Neuronal stem cell (in vitro differentiated cells): ENCODE results near the gene DDC.

Source experiments
- DNase-seq: peaks from one replicate; pipeline ENCODE4 v3.0.0-alpha.2; 2013; ENCODE audit warnings: low spot score
- H2AFZ ChIP-seq: one replicate; pipeline ENCODE4 v1.6.1; 2013; ENCODE audit warnings: mild to moderate bottlenecking, low read length, inconsistent platforms
- H2AK5ac ChIP-seq: 2 replicates; pipeline ENCODE4 v1.6.1; 2013; ENCODE audit warnings: low read depth, mild to moderate bottlenecking, inconsistent platforms, low read length, moderate library complexity, mixed read lengths
- H2BK120ac ChIP-seq: 2 replicates; pipeline ENCODE4 v1.6.1; 2013; ENCODE audit warnings: low read depth, mild to moderate bottlenecking, inconsistent platforms, low read length, moderate library complexity, mixed read lengths
- H2BK12ac ChIP-seq: one replicate; pipeline ENCODE4 v1.6.1; 2013; ENCODE audit warnings: low read length, inconsistent platforms
- H2BK15ac ChIP-seq: 2 replicates; pipeline ENCODE4 v1.6.1; 2013; ENCODE audit warnings: mild to moderate bottlenecking, low read length, inconsistent platforms, mixed read lengths
- H2BK5ac ChIP-seq: one replicate; pipeline ENCODE4 v1.6.1; 2013; ENCODE audit warnings: inconsistent platforms, mild to moderate bottlenecking, low read length, moderate library complexity
- H3K14ac ChIP-seq: one replicate; pipeline ENCODE4 v1.6.1; 2013; ENCODE audit warnings: low read length, inconsistent platforms
- H3K18ac ChIP-seq: 2 replicates; pipeline ENCODE4 v1.6.1; 2013; ENCODE audit warnings: low read length, inconsistent platforms
- H3K23ac ChIP-seq: 2 replicates; pipeline ENCODE4 v1.6.1; 2013; ENCODE audit warnings: low read depth, mild to moderate bottlenecking, mixed read lengths, low read length, inconsistent platforms; ENCODE audit not compliant: poor library complexity
- H3K27ac ChIP-seq: replicated peaks from 3 replicates; pipeline ENCODE4 v1.5.1; 2013; ENCODE audit warnings: low read length, inconsistent platforms
- H3K27me3 ChIP-seq, 3 experiments: 2 replicates each; pipeline ENCODE4 v1.6.1; 2013; ENCODE audit warnings: low read length in 3 of 3, mild to moderate bottlenecking in 2 of 3, inconsistent platforms in 1 of 3, low read depth in 1 of 3, mixed read lengths in 1 of 3, moderate library complexity in 1 of 3; ENCODE audit not compliant: control insufficient read depth in 3 of 3, insufficient read depth in 3 of 3
- H3K36me3 ChIP-seq, 2 donors: replicated peaks in 1 of 2; 2 replicates each; pipeline ENCODE4 v1.6.1; 2013; ENCODE audit warnings: low read length in 2 of 2; ENCODE audit not compliant: control insufficient read depth in 2 of 2, insufficient read depth in 2 of 2
- H3K4ac ChIP-seq: 2 replicates; pipeline ENCODE4 v1.6.1; 2013; ENCODE audit warnings: inconsistent platforms, mild to moderate bottlenecking, low read length, moderate library complexity
- H3K4me1 ChIP-seq, 2 donors: 1 replicate in 1 of 2; 2 replicates in 1 of 2; pipeline ENCODE4 v1.6.1; 2013; ENCODE audit warnings: low read length in 2 of 2, low read depth in 1 of 2; ENCODE audit not compliant: control insufficient read depth in 2 of 2, insufficient read depth in 1 of 2
- H3K4me2 ChIP-seq: one replicate; pipeline ENCODE4 v1.6.1; 2013; ENCODE audit warnings: mild to moderate bottlenecking, low read length, inconsistent platforms; ENCODE audit not compliant: insufficient read depth, poor library complexity, severe bottlenecking
- H3K4me3 ChIP-seq, 2 donors: 2 replicates each; pipeline ENCODE4 v1.5.1; 2013; ENCODE audit warnings: low read length in 2 of 2, mild to moderate bottlenecking in 2 of 2, inconsistent platforms in 1 of 2, moderate library complexity in 1 of 2
- H3K79me1 ChIP-seq: one replicate; pipeline ENCODE4 v1.6.1; 2013; ENCODE audit warnings: low read depth, mild to moderate bottlenecking, inconsistent platforms, low read length, moderate library complexity
- H3K9ac ChIP-seq: one replicate; pipeline ENCODE4 v1.6.1; 2013; ENCODE audit warnings: mild to moderate bottlenecking, low read depth, low read length, inconsistent platforms; ENCODE audit not compliant: poor library complexity
- H3K9me3 ChIP-seq, 2 donors: replicated peaks in 1 of 2; 2 replicates each; pipeline versions ENCODE3 to v1.6.1; 2013; ENCODE audit warnings: low read length in 2 of 2, mild to moderate bottlenecking in 2 of 2, inconsistent platforms in 1 of 2, low read depth in 1 of 2, mixed read lengths in 1 of 2, moderate library complexity in 1 of 2; ENCODE audit not compliant: control insufficient read depth in 2 of 2, insufficient read depth in 1 of 2
- H4K8ac ChIP-seq: one replicate; pipeline ENCODE4 v1.6.1; 2013; ENCODE audit warnings: low read depth, mild to moderate bottlenecking, inconsistent platforms, low read length, moderate library complexity
- H4K91ac ChIP-seq: one replicate; pipeline ENCODE4 v1.6.1; 2013; ENCODE audit warnings: low read length, low read depth, mild to moderate bottlenecking, inconsistent platforms; ENCODE audit not compliant: poor library complexity
- WGBS, 2 donors: extraction: QIAGEN DNeasy Blood & Tissue Kit; methylation state at CpG; one replicate each; pipeline ENCODE4 v1.1.7; 2013; ENCODE audit warnings: missing lambda C conversion rate in 2 of 2, mixed read lengths in 1 of 2; ENCODE audit not compliant: insufficient read length in 2 of 2, insufficient replicate concordance in 1 of 2; ENCODE audit errors: extremely low coverage in 2 of 2; 5-methylcytosine and 5-hydroxymethylcytosine counted together

Gene DDC

DNA sequence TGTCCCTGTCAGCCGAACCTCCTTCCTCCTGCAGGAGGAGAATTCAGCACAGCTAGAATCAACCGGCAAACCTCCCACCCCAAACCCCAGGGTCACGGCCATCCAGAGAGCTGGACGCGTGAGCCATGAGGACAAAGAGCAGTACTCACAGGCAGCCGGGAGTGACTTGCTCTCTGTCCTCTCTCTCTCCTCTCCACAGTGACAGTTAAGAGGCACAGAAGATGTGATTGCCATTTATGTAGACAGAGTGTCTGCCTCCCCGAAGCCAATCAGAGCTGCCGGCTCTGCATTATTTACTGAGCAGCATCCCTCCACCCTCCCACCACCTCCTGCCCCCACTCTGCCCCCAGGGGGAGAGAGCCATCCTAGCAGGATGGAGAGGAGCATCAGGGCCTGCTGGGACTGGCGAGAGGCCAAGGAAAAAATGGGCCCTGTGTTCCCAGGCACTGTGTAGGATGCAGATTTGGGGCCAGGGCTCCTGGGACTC is 4.3 kb downstream of the DDC start:
- Histone ChIP-seq H3K79me1 (peaks cover 1% of the 10 kb centered on the region), H3K27ac (no peak overlapping the region), H2BK5ac (no peak overlapping the region), H4K8ac (no peak overlapping the region), H3K9me3 (peaks cover 0 to 2% of the 10 kb centered on the region in 2 donors), H2AFZ (peak overlapping the region; percentile 74), H3K4me1 (peaks cover 0 to 23% of the 10 kb centered on the region in 2 donors), H4K91ac (peak overlapping the region; percentile 15), H3K18ac (peak overlapping the region; percentile 29), H3K36me3 (no peaks in the 10 kb centered on the region), H3K14ac (no peak overlapping the region), H3K27me3 (peaks cover 0 to 6% (median 2%) of the 10 kb centered on the region in 3 experiments), H3K4me3 (no peak overlapping the region), H3K23ac (no peak overlapping the region), H2BK120ac (no peak overlapping the region), H2AK5ac (no peak overlapping the region), H3K9ac (no peak overlapping the region), H3K4ac (no peak overlapping the region), H2BK12ac (no peak overlapping the region), H3K4me2 (no peak overlapping the region), H2BK15ac (no peak overlapping the region)
- WGBS, 2 donors = no CpG with 5 or more reads among the region's 9 CpGs
- DNase-seq = no peak

DNA sequence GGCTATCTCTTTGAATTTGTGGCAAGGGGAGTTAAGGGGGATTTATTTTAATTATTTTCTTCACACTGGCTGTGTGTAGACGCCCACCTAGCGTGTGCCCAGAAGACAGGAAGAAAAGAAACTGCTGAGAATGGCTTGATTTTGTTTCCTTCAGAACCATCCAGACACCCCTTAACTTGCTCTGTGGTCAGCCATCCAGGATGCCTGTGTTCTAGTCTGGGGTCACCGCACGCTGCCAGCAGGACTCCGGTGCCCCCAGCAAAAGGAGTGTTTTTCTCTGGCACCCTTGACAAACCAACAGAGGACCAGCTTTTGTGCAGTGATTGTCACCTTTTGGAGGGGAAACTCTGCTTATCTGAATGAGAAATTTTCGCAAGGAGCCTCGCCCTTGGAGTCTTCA is 5.3 kb downstream of the DDC start:
- no peak overlapping the region for H3K18ac ChIP-seq
- no peak overlapping the region for H3K27ac ChIP-seq
- H3K27me3 ChIP-seq = peaks cover 0 to 2% (median under 1%) of the 10 kb centered on the region in 3 experiments
- no peak overlapping the region for H2AK5ac ChIP-seq
- no peak overlapping the region for H2BK15ac ChIP-seq
- H2AFZ ChIP-seq = no peak overlapping the region
- no peaks in the 10 kb centered on the region for H3K36me3 ChIP-seq
- no CpG with 5 or more reads among the region's 7 CpGs for WGBS, 2 donors
- no peak overlapping the region for H3K4me2 ChIP-seq
- no peak overlapping the region for H2BK120ac ChIP-seq
- H3K4me1 ChIP-seq = peaks cover 0 to 23% of the 10 kb centered on the region in 2 donors
- no peak overlapping the region for H3K9ac ChIP-seq
- no peak overlapping the region for H3K23ac ChIP-seq
- H4K8ac ChIP-seq = no peak overlapping the region
- no peak overlapping the region for H3K14ac ChIP-seq
- H4K91ac ChIP-seq = no peak overlapping the region
- no peak overlapping the region for H2BK12ac ChIP-seq
- peaks cover 0 to 2% of the 10 kb centered on the region in 2 donors for H3K9me3 ChIP-seq
- no peak overlapping the region for H2BK5ac ChIP-seq
- no peak for DNase-seq
- H3K4me3 ChIP-seq = no peak overlapping the region
- H3K4ac ChIP-seq = no peak overlapping the region
- peaks cover 1% of the 10 kb centered on the region for H3K79me1 ChIP-seq

DNA sequence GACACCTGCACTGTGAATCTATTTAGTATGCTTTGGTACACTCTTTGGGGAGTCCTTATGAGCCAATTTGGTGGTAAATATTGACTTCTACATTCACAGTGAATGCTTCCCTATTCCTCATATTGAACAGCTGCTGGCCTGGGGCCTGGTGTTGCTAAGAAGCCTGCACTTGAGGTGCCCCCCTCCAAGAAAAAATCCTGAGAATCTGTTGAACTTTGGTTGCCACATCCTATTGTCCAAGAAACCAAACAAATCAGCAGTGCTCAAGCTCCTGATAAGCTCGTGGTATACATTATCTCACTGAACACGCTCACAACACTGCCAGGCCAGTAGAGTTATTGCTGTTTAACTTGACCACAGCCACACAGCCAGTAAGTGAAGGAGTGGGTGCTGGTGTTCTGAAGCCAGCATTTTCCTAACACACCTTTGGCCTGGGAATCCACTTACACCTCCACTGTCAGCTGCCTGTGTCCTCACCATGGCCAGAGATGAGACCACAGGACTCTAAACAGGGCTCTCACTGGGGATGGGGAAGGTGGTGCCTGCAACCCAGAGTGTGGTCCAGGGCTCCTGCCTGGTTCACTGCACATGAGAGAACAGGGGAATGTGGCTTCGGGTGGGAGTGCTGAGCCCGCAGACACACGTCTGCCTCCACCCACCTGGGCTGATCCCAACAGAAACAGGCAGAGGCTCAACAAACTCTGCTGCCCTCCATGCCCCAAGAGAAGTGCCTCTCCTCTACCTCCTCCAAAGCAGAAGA is 6.7 kb downstream of the DDC start:
- no peak overlapping the region for H2BK12ac ChIP-seq
- H4K8ac ChIP-seq = no peak overlapping the region
- WGBS, 2 donors = no CpG with 5 or more reads among the region's 5 CpGs
- H3K9ac ChIP-seq = no peak overlapping the region
- no peak overlapping the region for H3K4ac ChIP-seq
- H2AK5ac ChIP-seq = no peak overlapping the region
- no peak overlapping the region for H3K27ac ChIP-seq
- no peak overlapping the region for H2BK120ac ChIP-seq
- H3K23ac ChIP-seq = no peak overlapping the region
- H3K14ac ChIP-seq = no peak overlapping the region
- no peaks in the 10 kb centered on the region for H3K27me3 ChIP-seq
- no peak overlapping the region for H3K4me2 ChIP-seq
- peak overlapping the region; percentile 15 for H3K18ac ChIP-seq
- H3K36me3 ChIP-seq = no peaks in the 10 kb centered on the region
- H3K9me3 ChIP-seq = peaks cover 0 to 2% of the 10 kb centered on the region in 2 donors
- no peak overlapping the region for H4K91ac ChIP-seq
- no peak overlapping the region for H2BK5ac ChIP-seq
- peaks cover 0 to 26% of the 10 kb centered on the region in 2 donors for H3K4me1 ChIP-seq
- no peak for DNase-seq
- no peak overlapping the region for H2AFZ ChIP-seq
- H3K79me1 ChIP-seq = peaks cover 1% of the 10 kb centered on the region
- H3K4me3 ChIP-seq = no peak overlapping the region
- no peak overlapping the region for H2BK15ac ChIP-seq

DNA sequence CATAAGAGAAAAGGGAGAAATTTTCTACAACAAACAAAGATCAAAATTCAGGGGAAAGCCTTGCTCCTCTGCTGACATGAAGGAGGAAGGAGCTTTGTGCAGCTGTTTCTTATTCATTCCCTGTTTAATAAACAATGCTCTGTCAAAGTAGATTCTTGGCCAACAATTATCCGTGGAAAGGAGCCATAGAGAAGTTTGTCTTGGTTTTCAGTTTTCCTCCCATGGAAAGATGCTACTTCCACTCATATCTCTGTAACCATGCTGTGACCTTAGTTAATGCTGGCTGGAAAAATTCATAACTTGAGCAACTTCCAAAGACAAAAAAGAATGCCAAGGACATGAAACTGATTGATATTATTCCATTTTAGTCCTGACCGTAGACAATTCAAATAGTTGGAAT is 8.1 kb downstream of the DDC start:
- H2BK5ac ChIP-seq = no peak overlapping the region
- H3K23ac ChIP-seq = no peak overlapping the region
- no peaks in the 10 kb centered on the region for H3K27me3 ChIP-seq
- peaks cover 1% of the 10 kb centered on the region for H3K79me1 ChIP-seq
- DNase-seq = no peak
- H3K9ac ChIP-seq = no peak overlapping the region
- no peak overlapping the region for H2BK15ac ChIP-seq
- H3K27ac ChIP-seq = no peak overlapping the region
- H2AFZ ChIP-seq = no peak overlapping the region
- no CpG with 5 or more reads among the region's 2 CpGs for WGBS, 2 donors
- H3K4me2 ChIP-seq = peak overlapping the region; percentile 21
- H4K91ac ChIP-seq = no peak overlapping the region
- H3K4ac ChIP-seq = no peak overlapping the region
- peaks cover 0 to 22% of the 10 kb centered on the region in 2 donors for H3K4me1 ChIP-seq
- H2BK120ac ChIP-seq = no peak overlapping the region
- H3K4me3 ChIP-seq = no peak overlapping the region
- H3K9me3 ChIP-seq = peaks cover 0 to 2% of the 10 kb centered on the region in 2 donors
- H4K8ac ChIP-seq = no peak overlapping the region
- no peak overlapping the region for H2AK5ac ChIP-seq
- H3K14ac ChIP-seq = no peak overlapping the region
- H3K36me3 ChIP-seq = no peaks in the 10 kb centered on the region
- no peak overlapping the region for H3K18ac ChIP-seq
- H2BK12ac ChIP-seq = no peak overlapping the region
